OCI-LY3 (cell line): ENCODE results near the gene CCS.

ENCODE experiments used
- CTCF ChIP-seq: fragments of 200-600, 300-600 bp; sonication (generic); IDR thresholded peaks from 2 replicates; pipeline ENCODE4 v1.5.1; 2014; ENCODE audit warnings: antibody characterized with exemption, low read length, low read depth
- EZH2phosphoT487 ChIP-seq: fragments of 200-600 bp; shearing (Covaris generic); IDR thresholded peaks from 2 replicates; pipeline ENCODE4 v1.6.1; 2018; ENCODE audit warnings: antibody characterized with exemption, mixed run types, low read depth

- TF ChIP-seq CTCF, result no peak
- TF ChIP-seq EZH2phosphoT487, result no peak
Observed at GRCh38 chr11:66555416-66555815, 37.6 kb upstream of the CCS start.
